ENCODE results near the gene EDAR. TPM values are rescaled to one million over a fixed set of nuclear protein-coding genes. Genes with fewer than 3 reads are reported as not detected.

EDAR gene
- total RNA-seq, result not detected
- long read RNA-seq, result 0 reads

DNA sequence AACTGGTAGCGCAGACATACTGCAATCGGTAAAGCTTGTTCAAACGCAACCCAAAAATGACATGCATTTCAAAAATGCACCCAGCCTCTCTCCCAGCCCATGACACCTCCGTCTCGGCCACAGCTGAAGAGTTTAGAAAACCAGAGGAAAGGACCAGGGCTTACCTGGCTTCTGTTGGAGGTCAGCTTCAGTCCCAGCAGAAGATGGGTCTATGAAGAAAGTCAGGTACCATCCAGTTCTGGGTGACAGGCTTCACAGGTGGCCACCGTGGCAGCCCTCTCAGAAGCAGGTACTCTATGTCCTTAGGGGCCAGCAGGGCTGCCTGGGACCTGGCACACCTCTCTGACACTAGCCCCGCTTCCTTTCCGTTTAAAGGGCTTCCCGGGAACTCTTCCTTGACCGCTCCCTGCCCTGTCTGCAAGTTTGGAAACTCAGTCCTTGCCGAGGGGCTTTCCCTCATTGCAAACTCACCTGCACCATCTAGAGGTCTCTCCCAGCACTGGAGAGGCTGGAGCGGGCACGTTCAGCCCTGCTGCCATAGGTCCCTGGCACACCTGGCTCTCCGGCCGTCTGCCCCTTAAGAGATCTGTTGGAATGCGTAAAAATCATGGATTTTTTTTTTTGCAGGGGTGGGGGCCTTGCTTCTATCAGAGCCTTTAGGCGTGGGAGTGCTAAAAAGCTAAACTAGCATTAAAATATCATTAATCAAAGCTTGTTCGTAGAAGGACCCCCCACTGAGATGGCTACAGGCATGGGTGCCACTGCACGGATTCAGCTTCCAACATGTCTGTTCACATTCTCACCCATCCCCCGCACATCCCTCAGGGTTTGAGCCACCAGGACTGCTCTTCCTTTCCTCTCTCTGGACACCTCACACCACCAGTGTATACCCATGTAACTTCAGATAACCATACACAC is at the start of gene EDAR:
Gene EDAR (minus strand): TSS at position 425 of the 918 bp plus-strand sequence. CDS start 58,206 bp downstream, outside the sequence.
- no peak for DNase-seq (ENCODE audit: low spot score)

DNA sequence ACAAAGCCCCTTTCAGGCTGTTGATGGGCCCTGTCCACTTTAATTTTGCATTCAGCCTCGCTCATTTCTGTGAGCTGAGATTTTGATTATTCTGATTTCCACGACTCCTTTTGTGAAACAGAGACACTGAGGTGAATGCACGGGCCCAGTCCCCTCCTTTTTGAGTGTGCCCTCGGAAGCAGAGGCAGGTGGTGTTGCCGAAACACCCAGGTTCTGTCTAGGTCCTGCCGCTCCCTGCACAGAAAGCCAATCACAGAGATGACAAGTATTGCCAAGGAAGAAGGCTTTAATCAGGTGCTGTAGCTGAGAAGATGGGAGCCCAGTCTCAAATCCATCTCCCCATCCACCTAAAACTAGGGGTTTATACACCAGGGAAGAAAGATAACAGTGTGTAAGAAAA is 44.2 kb upstream of the EDAR start:
- no peak for DNase-seq (ENCODE audit: low spot score)

DNA sequence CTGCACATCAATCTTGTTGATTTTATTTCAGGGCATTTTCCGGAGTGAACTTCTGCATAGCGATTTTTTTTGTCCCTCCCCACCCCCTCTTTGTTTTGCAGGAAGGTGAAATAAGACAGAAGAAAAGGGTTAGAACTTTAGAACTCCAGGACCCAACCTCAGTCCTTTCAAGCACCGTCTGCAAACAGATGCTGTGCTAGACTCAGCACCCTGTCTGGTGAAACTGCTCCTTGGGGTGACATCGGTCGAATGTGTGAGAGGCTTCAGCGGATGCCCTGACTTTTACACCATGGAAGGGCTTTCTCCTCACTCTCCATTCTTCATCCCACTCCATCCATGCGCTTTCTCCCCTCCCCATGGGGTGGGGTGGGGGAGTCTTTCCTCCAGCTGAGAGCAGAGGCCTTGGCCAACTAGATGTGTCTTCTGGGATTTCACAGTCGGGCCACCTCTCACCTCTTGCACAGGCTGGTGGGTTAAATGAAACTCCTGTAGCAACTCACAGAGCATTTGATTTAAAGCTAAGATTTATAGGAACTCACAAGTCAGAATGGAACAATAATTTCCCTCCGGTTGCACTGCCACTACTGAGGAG is 43.3 kb upstream of the EDAR start:
- DNase-seq (ENCODE audit: low spot score), result no peak

DNA sequence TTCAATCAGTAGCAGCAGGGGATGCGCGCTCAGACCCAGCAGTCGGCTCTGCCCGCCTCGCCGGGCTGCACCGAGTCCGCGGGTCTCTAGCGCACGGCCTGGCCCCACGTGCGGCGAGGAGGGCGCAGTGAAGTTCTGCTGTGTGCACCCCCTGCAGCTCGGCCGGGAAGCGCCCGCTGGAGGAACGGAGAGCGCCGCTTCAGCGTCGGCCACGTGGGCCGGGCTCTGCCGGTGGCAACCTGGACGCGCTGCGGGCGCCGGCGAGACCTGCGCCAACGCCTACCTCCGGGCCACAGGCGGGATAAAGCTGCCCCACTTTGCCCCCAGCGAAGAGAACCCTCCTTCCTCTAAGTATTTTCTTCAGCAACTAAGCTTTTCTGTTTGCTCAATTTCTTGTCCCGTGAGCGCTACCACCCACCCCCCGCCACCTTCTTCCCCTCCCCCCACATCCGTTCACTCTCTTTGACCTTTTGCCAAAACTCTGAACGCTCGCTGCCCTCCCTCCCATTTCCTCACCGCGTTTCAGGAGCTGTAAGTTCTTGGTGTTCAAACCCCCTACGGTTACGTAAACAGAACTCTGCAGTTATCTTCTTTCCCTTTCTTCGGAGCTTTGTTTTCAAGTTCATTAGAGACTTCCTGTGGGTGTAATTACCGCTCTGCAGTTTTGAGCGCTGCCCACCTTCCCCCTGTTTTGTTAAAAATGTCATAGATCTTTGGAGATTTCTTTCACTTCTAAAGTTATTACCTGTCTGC is 42.6 kb upstream of the EDAR start:
- no peak for DNase-seq (ENCODE audit: low spot score)

DNA sequence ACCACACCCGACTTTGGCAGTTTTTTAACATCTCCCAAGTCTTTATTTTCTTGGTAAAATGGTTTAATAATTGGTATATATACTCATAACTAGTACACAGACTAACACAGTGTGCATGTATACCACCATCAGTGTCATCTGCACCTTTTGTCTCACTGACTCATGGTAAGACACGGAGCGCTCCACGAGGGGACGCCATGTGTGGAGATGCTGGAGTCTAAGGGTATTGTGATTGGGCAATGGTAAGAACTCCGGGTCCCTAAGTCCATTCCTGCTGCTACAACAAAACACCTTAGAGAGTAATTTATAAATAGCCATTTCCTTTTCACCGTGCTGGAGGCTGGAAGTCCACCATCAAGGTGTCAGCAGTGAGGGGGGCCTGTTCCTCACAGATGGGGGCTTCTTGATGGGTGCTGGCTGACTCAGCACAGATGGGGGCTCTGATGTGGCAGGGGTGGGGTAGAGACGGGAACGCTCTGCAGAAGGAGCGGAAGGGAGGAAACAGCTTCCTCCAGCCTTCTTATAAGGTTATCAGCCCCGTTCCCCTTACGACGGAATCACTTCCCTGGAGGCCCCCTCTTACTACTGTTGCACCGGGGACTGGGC is 42.0 kb upstream of the EDAR start:
- no peak for DNase-seq (ENCODE audit: low spot score)

GRCh38 chr2:109029490-109030201 is 40.6 kb upstream of the EDAR start:
- DNase-seq (ENCODE audit: low spot score), result no peak

GRCh38 chr2:109028738-109029489 is 39.9 kb upstream of the EDAR start:
- DNase-seq (ENCODE audit: low spot score), result no peak

GRCh38 chr2:109028277-109028676 is 39.3 kb upstream of the EDAR start:
- no peak for DNase-seq (ENCODE audit: low spot score)

DNA sequence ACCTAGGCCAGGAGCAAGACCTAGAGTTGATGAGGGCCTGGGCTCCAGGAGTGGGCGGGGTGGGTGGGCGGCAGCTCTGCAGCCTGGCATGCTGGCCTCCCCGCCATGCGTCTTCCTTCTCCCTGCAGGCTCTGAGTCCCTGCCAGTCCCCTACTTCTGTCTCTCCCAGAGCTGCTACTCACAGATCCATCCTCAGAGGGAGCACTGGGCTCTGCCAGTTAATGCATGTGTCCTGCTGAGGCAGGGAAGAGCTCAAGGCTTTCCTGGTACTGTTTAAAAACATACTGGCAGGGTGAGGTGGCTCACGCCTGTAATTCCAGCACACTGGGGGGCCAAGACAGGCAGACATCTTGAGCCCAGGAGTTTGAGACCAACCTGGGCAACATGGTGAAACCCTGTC is 38.7 kb upstream of the EDAR start:
- DNase-seq (ENCODE audit: low spot score), result no peak

GRCh38 chr2:109024477-109024876 is 35.5 kb upstream of the EDAR start:
- peak; percentile 76 for DNase-seq (ENCODE audit: low spot score)

GRCh38 chr2:109021895-109022300 is 32.9 kb upstream of the EDAR start:
- DNase-seq (ENCODE audit: low spot score), result peak; percentile 85

DNA sequence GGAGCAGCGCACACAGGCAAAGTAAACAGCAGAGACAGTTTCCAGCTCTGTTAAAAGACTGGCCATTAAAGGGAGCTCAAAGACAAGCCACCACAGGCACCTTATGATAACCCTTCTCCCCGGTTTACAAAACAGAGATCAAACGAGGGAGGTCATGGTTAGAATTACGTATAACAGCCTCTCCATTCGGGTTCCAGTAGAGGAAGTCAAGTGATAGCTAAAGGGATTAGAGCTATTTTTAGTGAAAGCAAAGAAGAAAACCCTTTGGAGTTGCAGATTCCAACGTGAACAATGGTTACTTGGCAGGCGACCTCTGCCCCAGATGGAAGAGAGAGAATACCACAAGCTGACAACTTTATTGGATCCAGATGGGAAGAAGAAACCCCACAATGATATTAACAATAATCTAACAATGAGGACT is 31.2 kb upstream of the EDAR start:
- DNase-seq (ENCODE audit: low spot score), result no peak

GRCh38 chr2:109018452-109018851 is 29.4 kb upstream of the EDAR start:
- peak; percentile 68 for DNase-seq (ENCODE audit: low spot score)

- peak; percentile 45 for DNase-seq (ENCODE audit: low spot score)
Measured at GRCh38 chr2:109017017-109017416, 28.0 kb upstream of the EDAR start.

- DNase-seq (ENCODE audit: low spot score), result no peak
Measured at GRCh38 chr2:109016376-109016775, 27.4 kb upstream of the EDAR start.

- DNase-seq (ENCODE audit: low spot score), result no peak
Measured at GRCh38 chr2:109014476-109014875, 25.5 kb upstream of the EDAR start.

DNA sequence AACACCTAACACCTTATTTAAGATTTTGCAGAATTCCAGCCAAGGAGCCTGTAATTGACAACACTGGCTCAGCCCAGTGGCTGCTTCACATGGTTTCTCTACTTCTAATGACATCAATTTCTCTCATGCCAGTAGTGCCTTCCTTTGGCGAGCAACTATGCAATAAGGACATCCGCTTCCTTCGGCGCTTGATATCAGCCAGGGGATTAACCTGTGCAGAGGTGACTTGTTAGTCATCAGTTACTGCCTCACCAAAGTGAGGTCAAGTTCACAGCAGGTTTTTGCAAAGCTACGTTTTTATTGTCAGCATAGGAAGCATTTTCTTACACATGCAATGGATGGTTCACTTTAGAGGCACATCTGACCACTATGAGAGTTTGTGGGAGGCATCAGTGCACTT is 24.0 kb upstream of the EDAR start:
- DNase-seq (ENCODE audit: low spot score), result no peak

GRCh38 chr2:109009920-109010610 is 21.0 kb upstream of the EDAR start:
- DNase-seq (ENCODE audit: low spot score), result no peak

DNA sequence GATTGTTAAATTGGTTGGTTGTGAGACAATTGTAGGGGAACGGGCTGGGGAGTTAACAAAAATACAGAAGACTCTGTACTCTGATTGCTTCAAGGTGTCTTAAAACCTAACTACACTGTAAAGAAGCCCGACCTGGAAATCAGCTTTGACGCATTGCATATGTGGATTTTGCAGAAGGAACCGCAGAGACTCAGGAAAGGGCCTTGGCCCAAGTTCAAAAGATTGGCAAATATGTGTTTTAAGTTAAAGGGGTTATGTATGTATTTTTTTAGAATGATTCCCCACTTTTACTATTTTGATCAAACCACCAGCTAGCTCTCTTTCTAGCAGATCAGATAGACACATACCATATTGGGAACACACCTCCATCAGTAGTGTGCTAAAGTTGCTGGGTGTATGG is 18.0 kb upstream of the EDAR start:
- DNase-seq (ENCODE audit: low spot score), result no peak

All from mesenteric fat pad (tissue), 1 donor.